Measurements from ENCODE around the gene VDAC1. TPM values are rescaled to one million over a fixed set of nuclear protein-coding genes. Genes with fewer than 3 reads are reported as not detected.

VDAC1 gene
- total and polyA plus RNA-seq, 2 donors (not counting 1 experiment from before 2014, with no cell fraction given), result 27.8 to 60.7 TPM

DNA sequence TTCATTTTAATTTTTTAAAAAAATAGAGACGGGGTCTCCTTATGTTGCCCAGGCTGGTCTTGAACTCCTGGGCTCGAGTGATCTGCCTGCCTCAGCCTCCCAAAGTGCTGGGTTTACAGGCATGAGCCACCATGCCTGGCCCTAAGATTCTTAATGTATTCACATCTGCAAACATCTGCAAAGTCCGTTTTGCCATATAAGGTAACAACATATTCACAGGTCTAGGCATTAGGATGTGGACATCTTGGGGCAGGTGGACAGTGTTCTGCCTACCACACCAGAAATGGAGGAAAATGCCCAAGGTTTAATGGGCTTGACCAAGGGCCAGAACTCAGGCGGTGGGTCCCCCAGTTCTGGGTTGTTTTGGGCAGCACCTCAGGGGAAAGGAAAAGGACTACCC is 41.6 kb upstream of the VDAC1 start:
- POLR2A ChIA-PET, result no interaction called here
- CTCF ChIA-PET, result interaction anchor here (20.7 kb wide), 1 partner anchor 96 kb away, joined by 644 read pairs; no protein-coding TSS in a partner anchor

More for the DNA sequence above, 41.6 kb upstream of the VDAC1 start:
- 89% methylated on average over 3 of the region's 4 CpGs for WGBS (ENCODE audit: insufficient coverage)
- Mint-ChIP-seq H3K9me3 (ENCODE audit: insufficient read depth) (no peaks in the 10 kb centered on the region), H3K27ac (no peak overlapping the region), H3K4me3 (no peak overlapping the region), H3K27me3 (no peaks in the 10 kb centered on the region), H3K4me1 (no peaks in the 10 kb centered on the region)
- intact Hi-C loops (cut with micrococcal nuclease), result no loop called here
- Histone ChIP-seq H3K4me3 (ENCODE audit: control extremely low read depth in 1 of 5, extremely low read depth in 1 of 5, insufficient read depth in 1 of 5, low read depth in 2 of 5, low read length in 4 of 5) (no peak overlapping the region), H3K27ac (ENCODE audit: low read length in 2 of 2) (no peak overlapping the region), H4K20me1 (ENCODE audit: control insufficient read depth, insufficient read depth, low read length, poor library complexity, severe bottlenecking) (no peaks in the 10 kb centered on the region), H3K36me3 (replicated peaks in 1 of 2; ENCODE audit: control extremely low read depth in 1 of 2, control insufficient read depth in 1 of 2, extremely low read depth in 1 of 2, insufficient read depth in 2 of 2, low read length in 1 of 2) (no peaks in the 10 kb centered on the region), H3K4me2 (replicated peaks; ENCODE audit: low read depth, low read length, poor library complexity, severe bottlenecking) (no peak overlapping the region), H3K4me1 (ENCODE audit: control insufficient read depth in 2 of 2, insufficient read depth in 2 of 2, low read length in 2 of 2) (no peaks in the 10 kb centered on the region), H3K79me2 (ENCODE audit: control insufficient read depth, insufficient read depth, low read length) (no peaks in the 10 kb centered on the region), H3K9ac (ENCODE audit: low read length) (no peak overlapping the region), H3K9me3 (ENCODE audit: control extremely low read depth in 1 of 3, control insufficient read depth in 2 of 3, insufficient read depth in 1 of 3, low read length in 2 of 3) (no peaks in the 10 kb centered on the region), H2AFZ (ENCODE audit: insufficient read depth, low read depth, low read length, poor library complexity, severe bottlenecking) (no peak overlapping the region), H3K27me3 (replicated peaks in 1 of 4; ENCODE audit: control extremely low read depth in 1 of 4, control insufficient read depth in 3 of 4, insufficient read depth in 4 of 4, low read length in 3 of 4) (no peaks in the 10 kb centered on the region)
- DNase-seq (no peak), ATAC-seq (ENCODE audit: low read depth) (no peak)
- TF ChIP-seq, protein P1, sequence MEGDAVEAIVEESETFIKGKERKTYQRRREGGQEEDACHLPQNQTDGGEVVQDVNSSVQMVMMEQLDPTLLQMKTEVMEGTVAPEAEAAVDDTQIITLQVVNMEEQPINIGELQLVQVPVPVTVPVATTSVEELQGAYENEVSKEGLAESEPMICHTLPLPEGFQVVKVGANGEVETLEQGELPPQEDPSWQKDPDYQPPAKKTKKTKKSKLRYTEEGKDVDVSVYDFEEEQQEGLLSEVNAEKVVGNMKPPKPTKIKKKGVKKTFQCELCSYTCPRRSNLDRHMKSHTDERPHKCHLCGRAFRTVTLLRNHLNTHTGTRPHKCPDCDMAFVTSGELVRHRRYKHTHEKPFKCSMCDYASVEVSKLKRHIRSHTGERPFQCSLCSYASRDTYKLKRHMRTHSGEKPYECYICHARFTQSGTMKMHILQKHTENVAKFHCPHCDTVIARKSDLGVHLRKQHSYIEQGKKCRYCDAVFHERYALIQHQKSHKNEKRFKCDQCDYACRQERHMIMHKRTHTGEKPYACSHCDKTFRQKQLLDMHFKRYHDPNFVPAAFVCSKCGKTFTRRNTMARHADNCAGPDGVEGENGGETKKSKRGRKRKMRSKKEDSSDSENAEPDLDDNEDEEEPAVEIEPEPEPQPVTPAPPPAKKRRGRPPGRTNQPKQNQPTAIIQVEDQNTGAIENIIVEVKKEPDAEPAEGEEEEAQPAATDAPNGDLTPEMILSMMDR (IDR thresholded peaks at IDR 0.05), result no peak
- no peak for TF ChIP-seq EZH2 (IDR thresholded peaks at IDR 0.05; ENCODE audit: borderline replicate concordance, insufficient read depth, low read depth, low read length, poor library complexity, severe bottlenecking)
